ENCODE results near the gene ZNF148. TPM values are rescaled to one million over a fixed set of nuclear protein-coding genes. Genes with fewer than 3 reads are reported as not detected.

ZNF148 gene
- polyA plus RNA-seq, 4 donors, result 36.6 to 56.7 (median 44.2) TPM

DNA sequence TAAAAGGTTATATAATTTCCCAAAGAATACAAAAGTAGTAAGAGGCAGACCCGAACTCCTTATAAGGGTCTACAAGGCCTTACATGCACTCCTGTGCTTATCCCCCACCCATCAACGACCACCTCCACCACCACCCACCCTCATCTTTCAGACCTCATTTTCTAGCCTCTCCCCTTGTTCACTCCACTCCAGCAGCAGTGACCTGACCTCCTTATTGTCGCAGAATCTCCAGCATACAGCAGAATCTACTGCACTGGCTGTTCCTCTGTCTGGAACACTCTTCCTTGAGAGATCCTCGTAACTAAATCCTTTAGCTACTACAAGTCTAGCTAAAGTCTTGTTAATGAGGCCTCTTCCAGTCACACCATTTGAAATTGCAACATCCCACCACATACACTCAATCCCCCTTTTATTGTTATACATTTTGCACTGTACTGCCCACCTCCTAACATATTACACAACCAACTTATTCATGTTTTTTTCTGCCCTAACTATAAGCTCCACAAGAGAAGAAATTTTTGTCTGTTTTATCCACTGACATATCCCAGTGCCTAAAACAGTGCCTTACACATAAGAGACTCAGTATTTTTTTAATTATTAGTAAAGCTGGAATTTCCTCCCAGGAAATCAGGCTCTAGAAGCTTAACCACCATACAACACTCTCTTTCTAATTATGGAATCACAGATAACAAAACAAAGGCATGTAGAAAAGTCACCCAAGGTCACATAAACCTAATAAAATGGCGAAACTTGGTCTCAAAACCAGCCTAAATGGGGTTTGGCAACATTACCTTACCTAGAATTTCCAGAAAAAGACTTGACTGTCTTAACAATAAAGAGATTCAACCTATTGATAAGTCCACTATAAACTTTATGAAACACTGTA lies 40.2 kb downstream of the ZNF148 start:
- no peak for DNase-seq (ENCODE audit: low read depth in 4 of 4, low spot score in 3 of 4)

DNA sequence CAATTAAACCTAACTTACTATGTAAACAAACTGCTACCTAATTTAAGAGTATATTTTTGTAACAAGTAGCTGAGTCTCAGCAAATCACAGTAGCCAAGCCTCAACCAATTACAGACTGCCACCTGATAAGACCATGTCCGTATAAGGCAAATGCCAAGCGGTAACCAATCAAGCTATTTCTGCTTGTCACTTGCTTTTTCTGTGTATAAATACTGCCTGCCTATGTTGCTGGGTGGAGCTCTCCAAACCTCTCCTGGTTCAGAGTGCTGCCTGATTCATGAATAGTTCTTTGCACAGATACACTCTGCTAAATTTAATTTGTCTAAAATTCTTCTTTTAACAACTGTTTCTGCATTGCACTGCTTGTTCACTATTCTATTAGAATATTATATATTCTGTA lies 42.6 kb downstream of the ZNF148 start:
- no peak for DNase-seq (ENCODE audit: low read depth in 4 of 4, low spot score in 3 of 4)

DNA sequence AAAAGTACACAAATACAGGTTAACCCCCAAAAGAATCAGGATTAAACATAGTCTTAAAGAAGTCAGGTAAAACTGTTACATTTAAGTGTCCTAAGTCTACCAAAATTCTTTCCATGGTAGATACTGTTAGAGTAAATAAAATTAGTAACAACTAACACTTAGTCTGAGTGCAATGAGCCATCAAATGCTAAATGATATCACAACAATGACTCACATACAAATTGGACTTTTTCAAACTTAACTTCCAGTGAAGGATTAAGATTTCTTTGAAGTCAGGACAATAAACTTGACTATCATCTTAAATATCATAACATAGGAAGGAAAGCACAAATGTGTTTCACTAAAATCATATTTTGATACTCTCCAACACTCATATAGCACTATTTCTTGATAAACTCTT lies 43.9 kb downstream of the ZNF148 start:
- DNase-seq (ENCODE audit: low read depth in 4 of 4, low spot score in 3 of 4), result no peak

- DNase-seq (ENCODE audit: low read depth in 4 of 4, low spot score in 3 of 4), result no peak
These were observed 48.2 kb downstream of the ZNF148 start for GRCh38 chr3:125326957-125327356.

- no peak for DNase-seq (ENCODE audit: low read depth in 4 of 4, low spot score in 3 of 4)
These were observed 49.4 kb downstream of the ZNF148 start for GRCh38 chr3:125325746-125326145.

GRCh38 chr3:125324341-125324740 lies 50.8 kb downstream of the ZNF148 start:
- no peak for DNase-seq (ENCODE audit: low read depth in 4 of 4, low spot score in 3 of 4)

GRCh38 chr3:125322917-125323316 lies 52.2 kb downstream of the ZNF148 start:
- no peak for DNase-seq (ENCODE audit: low read depth in 4 of 4, low spot score in 3 of 4)

- peak; percentile 66 to 74 (median 68) for DNase-seq (ENCODE audit: low read depth in 4 of 4, low spot score in 3 of 4)
These were observed 53.0 kb downstream of the ZNF148 start for GRCh38 chr3:125322166-125322565.

DNA sequence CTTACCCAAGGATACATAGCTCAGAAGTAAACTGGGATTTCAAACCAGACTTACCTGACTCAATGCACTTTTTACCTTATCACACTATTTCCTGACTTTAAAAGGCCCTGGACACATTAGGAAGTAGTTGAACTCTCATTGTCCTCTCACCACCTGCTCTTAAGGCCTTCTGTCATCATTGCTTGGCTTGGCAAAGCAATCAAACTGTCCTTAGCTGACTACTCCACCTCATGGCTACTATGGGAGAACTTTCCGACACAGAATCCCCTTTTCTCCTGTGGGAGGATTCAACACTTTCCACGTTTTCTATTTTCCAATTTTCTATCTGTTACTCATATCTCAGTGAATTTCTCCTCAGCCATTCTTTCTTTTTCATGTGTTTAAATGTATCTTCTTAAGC lies 55.4 kb downstream of the ZNF148 start:
- DNase-seq (ENCODE audit: low read depth in 4 of 4, low spot score in 3 of 4), result no peak

GRCh38 chr3:125318871-125319270 lies 56.3 kb downstream of the ZNF148 start:
- no peak for DNase-seq (ENCODE audit: low read depth in 4 of 4, low spot score in 3 of 4)

GRCh38 chr3:125318167-125318865 lies 56.8 kb downstream of the ZNF148 start:
- peak in 2 of 4 donors; percentile 19 to 26 for DNase-seq (ENCODE audit: low read depth in 4 of 4, low spot score in 3 of 4)

GRCh38 chr3:125317761-125318160 lies 57.4 kb downstream of the ZNF148 start:
- DNase-seq (ENCODE audit: low read depth in 4 of 4, low spot score in 3 of 4), result no peak

DNA sequence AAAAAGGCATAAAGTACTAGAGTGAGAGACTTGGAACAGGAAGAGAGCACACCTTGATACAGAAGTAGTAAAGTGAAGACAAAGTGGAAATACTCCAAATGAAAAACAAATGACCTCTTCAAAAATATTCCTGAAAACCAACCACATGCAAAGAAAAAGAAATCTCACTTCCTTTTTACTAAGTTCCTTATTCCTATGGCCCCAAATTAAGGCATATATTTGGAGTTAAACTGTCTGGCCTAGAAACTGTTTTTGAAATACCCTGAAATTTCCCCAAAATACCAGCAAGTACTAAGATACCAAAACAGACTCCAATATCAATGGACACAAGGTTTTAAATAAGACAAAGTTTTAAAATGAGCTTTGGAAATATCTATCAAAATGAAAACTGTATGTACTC lies 58.2 kb downstream of the ZNF148 start:
- DNase-seq (ENCODE audit: low read depth in 4 of 4, low spot score in 3 of 4), result no peak

DNA sequence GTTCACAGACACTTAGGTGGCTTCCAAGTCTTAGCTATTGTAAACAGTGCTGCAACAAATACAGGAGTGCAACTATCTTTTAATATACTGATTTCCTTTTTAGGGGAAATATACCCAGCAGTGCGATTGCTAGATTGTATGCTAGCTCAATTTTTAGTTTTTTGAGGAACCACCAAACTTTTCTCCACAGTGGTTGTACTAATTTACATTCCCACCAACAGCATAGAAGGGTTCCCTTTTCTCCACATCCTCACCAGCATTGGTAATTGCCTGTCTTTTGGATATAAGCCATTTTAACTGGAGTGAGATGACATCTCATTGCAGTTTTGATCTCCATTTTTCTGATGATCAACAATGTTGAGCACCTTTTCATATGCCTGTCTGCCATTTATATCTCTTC lies 58.9 kb downstream of the ZNF148 start:
- no peak for DNase-seq (ENCODE audit: low read depth in 4 of 4, low spot score in 3 of 4)

DNA sequence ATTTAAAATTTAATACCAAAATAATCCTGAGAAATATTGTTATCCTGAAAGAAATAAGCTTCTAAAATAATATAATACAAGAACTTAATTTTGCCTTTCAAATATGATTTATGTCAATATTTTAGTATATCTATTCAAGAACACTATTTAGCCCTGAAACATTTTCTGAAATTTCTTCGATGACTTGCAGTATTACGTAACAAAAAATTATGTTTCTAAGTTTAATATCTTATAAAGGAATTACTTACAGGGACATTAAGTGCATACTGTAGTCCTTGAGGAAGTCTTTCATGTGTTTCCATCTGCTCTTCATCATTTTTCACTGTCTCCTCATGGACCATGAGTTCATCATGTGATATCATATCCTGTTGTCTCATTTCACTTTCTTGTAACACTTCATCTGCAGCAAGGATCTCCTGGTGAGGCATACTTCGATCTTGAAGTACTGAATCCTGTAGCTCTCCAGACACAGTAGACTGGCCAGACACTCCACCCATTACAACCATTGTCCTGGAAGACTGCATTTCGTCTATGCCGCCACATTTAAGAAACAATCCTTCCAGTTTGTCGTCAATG lies 62.0 kb downstream of the ZNF148 start:
- no peak for DNase-seq (ENCODE audit: low read depth in 4 of 4, low spot score in 3 of 4)

GRCh38 chr3:125310623-125311081 lies 64.5 kb downstream of the ZNF148 start:
- no peak for DNase-seq (ENCODE audit: low read depth in 4 of 4, low spot score in 3 of 4)

DNA sequence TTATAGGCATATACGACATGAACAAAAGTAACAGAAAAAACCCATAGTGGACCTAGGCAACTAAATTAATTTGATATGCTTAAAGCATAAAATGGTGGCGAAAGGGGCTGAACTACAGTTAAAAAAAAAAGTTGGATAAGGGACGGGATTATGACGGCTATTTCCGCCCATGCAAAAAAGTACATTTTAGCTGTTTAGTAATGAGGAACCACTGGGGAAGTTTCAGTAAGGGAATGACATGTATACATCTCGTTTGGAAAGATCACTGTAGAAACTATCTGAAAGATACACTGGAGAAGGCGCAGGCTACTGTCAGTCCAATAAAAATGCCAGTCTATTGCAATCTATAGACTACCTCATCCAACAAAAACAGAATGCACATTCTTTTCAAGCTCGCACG lies 65.6 kb downstream of the ZNF148 start:
- DNase-seq (ENCODE audit: low read depth in 4 of 4, low spot score in 3 of 4), result no peak

DNA sequence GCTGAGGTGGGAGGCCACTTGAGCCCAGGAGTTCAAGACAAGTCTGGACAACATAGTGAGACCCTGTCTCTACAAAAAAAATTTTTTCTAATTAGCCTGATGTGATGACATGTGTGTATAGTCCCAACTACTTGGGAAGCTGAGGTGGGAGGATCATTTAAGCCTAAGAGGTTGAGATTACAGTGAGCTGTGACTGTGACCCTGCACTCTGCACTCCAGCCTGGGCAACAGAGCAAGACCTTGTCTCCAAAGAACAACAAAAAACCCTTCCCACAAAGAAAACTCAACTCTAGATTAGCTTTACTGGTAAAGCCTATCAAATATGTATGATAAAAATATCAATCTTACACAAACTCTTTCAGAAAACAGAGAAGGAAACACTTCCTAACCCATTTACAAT lies 68.5 kb downstream of the ZNF148 start:
- DNase-seq (ENCODE audit: low read depth in 4 of 4, low spot score in 3 of 4), result no peak

DNA sequence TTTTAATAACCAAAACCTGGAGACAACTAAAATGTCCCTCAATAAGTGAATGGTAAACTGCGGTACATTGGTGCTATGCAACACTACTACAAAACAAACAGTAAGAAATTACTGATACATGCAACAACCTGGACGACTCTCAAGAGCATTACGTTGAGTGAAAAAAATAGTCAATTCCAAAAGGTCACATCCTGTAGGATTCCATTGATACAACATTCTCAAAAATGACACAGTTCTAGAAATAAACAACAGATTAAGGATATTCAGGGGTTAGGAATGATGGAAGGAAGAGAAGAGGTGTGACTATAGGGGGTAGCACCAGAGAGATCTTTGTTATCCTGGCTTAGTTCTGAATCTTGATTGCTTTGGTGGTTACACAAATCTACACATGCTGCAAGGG lies 72.2 kb downstream of the ZNF148 start:
- no peak for DNase-seq (ENCODE audit: low read depth in 4 of 4, low spot score in 3 of 4)

- DNase-seq (ENCODE audit: low read depth in 4 of 4, low spot score in 3 of 4), result no peak
These were observed 74.7 kb downstream of the ZNF148 start for GRCh38 chr3:125300416-125300815.

- DNase-seq (ENCODE audit: low read depth in 4 of 4, low spot score in 3 of 4), result no peak
These were observed 80.7 kb downstream of the ZNF148 start for GRCh38 chr3:125294411-125294810.

DNA sequence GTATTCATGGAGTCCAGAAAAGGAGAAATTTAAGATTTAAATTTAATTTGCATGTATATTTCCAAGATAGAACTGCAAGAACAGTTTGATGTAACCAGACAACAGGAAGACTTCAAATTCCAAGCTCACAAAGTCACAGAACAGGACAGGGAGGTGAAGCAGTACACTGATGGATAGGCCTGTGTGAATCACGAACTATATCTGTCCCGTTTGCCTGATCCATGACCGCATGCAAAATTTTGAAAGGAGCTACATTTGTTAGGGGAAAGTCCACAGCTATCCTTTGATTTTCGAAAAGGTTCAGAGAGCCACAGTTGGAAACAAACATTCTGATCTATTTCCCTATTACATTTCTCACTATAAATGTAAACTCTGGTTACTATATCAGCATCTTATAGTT lies 83.1 kb downstream of the ZNF148 start:
- no peak for DNase-seq (ENCODE audit: low read depth in 4 of 4, low spot score in 3 of 4)
